ENCODE data around the gene OR51E2.
"Not testable (repeated sequence)": the region's sequence is repeated elsewhere in the genome, so short reads cannot be mapped to it uniquely, and the experiment has no call there.

Gene OR51E2, protein sequence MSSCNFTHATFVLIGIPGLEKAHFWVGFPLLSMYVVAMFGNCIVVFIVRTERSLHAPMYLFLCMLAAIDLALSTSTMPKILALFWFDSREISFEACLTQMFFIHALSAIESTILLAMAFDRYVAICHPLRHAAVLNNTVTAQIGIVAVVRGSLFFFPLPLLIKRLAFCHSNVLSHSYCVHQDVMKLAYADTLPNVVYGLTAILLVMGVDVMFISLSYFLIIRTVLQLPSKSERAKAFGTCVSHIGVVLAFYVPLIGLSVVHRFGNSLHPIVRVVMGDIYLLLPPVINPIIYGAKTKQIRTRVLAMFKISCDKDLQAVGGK

DNA sequence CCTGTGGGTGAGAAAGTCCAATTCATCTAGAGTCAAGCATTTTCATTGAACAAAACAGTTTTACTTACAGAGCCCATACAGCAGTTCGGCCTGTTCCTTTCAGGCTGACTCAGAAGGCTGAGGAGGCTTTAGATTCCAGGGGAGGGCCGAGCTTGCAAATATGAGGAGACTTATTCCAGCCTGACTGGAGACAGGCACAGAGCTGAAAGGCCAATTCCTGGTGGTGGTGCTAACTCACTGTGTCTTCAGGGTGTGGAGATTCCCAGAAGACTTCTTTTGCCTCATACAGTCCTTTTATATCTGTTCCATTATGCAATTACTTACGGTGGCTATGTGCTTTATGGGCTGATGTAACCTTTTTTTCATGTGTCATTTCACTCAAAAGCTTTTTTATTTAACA lies at the start of gene OR51E2:
OR51E2 (minus strand) TSS at position 269 of the 400 bp plus-strand sequence. CDS start 15,142 bp downstream, outside the sequence.
- DNase-seq, result peak; percentile 83

DNA sequence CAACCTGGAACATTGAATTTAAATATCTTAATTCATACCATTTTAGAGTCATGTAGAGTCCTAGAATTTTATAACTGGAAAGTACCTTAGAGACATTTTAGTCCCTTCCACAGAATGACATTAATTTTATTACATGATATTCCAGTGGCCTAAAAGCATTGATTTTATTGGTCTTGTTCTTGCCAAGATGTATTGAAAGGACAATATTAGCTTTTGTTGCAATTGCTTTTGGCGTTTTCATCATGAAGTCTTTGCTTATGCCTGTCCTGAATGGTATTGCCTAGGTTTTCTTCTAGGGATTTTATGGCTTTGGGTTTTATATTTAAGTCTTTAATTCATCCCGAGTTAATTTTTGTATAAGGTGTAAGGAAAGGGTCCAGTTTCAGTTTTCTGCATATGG lies 43.1 kb upstream of the OR51E2 start:
- no peak for DNase-seq

DNA sequence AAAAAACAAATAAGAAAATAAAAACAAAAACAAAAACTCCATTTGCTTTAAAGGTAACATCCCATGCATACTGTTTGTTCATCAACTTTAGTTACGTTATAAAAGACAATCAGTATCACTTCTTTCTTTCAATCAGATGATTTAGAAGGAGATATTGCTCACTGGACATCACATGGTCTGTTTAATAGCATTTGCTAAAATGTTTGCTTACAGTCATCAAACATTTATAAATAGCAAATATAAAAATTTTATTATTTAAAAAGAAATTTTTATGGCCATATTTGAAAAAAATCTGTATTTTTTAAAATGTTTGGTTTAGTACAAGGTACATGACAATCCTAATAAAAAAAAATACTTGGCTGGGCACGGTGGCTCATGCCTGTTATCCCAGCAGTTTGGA lies 29.5 kb upstream of the OR51E2 start:
- no peak for DNase-seq

DNA sequence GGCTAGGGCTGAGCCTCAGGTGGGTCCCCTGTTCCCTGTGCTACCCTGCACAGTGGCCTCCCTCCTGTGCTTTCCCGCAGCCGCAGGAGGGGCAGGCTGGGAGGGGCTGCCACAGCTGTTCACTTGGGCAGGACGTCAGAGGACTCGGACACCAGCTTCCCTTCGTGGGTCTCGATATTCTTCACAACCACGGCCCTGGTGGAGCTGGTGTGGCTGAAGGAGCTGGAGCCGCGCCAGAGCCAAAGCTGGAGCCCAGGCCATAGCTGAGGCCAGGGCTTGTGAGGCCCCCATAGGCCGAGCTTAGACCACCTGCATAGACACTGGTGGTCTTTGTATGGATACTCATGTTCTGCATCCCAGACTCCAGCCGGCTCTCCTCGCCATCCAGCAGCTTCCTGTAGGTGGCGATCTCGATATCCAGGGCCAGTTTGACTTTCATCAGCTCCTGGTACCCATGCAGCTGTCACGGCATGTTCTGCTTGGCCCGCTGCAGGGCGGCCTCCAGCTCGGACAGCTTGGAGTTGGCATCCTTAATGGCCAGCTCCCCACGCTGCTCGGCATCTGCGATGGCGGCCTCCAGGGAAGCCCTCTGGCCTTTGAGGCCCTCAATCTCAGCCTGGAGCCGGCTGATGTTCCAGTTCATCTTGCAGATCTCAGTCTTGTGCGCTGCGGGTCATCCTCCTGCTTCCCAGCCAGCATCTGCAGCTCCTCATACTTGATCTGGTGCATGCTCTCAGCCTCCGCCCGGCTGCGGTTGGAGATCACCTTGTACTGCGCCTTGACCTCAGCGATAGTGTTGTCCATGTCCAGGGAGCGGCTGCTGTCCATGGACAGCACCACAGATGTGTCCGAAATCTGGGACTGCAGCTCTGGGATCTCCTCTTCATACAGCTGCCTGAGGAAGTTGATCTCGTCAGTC lies 25.2 kb upstream of the OR51E2 start:
- DNase-seq, result not testable (repeated sequence)

DNA sequence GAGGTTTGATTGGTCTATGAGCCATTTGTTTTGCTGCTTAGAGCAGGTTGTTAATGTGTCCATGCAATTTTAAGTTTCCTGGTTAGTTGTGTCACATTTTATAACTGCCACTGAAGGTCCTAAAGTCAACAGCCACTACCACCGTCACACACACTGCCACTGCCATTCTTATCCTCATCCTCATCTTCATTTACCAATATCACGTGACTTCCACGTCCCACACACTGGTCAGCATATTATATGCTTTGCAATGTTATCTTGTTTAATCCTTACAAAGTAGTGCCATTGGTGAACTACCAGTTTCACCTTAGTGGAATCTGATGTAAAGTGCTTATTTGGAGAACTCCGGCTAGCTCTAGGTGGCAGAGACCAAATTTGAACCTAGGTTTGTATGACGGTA lies 16.6 kb upstream of the OR51E2 start:
- no peak for DNase-seq

DNA sequence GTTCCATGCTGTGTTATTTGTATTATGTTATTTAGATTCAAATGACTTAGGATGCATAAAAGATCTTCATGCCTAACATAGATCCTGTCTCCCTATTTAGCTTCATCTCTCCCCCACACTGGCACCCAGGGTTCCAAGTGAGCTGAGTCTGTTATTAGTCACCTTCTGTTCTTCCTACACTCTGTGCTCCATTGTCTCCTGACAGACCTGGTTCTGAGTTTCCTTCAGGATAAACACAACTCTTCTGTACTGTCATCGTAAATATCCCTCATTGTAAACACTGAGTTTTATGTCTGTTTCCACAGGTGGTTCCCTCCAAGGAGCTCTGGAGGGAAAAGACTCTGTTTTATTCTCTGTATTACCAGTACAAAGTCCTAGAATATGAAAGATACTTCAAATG lies 15.6 kb upstream of the OR51E2 start:
- no peak for DNase-seq

DNA sequence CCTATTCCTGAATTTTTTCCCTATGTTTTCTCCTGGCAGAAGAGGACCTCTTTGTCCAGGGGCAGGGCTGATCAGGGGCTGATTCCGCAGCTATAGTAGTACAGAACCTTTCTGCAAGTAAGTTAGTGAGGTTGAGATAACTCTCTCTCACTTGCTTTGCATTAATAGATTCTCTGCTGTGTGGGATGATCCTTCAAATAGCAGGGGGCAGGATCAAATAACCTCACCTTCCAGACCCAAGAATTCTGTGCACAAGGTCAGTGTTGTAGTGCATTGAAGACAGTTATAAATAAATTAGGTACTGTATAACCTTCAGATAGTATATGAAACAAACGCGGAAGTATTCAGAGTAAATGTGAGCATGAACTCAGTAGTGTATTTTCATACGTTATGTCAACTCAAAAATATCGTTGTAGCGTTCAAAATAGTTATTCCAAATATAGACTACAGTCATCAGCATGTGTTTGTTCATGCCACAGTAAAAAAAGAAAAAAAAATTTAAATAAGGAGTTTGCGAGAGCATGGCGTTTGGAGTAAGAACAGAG lies 7.2 kb upstream of the OR51E2 start:
- DNase-seq, result peak; percentile 77

DNA sequence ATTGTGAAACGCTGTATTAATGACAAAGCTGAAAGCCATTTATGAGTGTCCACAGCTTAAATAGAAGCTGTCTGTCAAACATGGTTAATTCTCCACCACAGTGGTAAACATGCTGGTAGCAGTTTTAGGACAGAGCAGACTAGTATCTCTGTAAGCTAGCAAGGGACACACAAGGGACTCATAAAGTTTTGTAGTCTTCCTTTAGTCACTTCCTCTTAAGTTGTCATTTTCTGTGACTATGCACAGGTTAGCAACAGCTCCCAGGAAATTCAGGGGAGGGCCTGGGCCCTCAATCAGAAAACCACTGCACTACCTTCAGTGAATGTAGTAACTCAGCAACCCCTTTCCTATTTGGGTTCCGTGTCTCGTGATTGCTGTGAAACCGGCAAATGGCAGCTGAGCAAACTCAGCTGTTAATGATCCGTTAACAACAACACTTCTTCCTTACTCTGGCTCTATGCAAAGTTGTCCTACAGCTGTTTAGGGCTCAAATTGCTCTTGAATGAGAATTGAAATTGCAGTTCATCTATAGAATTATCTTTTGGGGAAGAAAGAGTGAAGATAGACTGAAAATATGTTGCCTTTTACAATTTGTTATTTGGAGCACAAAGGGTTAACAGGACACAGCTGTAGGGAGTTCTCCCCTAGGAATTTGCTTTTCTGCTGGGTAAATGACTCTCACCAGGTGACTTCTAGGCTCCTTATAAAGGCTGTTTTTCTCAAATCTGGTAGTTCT lies 6.6 kb upstream of the OR51E2 start, which contains the start of gene MMP26:
MMP26 (plus strand) TSS at position 731 of the 736 bp plus-strand sequence.
- DNase-seq, result peak; percentile 90

DNA sequence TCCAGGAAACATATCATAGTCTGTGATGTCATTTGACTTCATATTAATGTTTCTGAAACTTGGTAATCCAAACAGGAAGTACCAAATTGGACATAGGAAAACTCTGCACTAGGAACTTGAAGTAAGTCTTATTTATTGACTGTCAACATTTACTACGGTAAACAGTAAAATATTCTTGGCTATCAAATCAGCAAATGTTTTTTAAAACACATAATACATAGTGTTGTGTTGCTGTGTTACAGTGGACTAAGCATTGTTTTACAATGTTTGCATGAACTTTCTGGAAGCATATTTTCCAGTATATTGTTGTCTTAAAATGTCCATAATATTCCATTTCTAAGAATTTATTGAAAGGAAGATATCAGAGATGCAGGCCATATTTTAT lies 2.8 kb upstream of the OR51E2 start:
- no peak for DNase-seq

DNA sequence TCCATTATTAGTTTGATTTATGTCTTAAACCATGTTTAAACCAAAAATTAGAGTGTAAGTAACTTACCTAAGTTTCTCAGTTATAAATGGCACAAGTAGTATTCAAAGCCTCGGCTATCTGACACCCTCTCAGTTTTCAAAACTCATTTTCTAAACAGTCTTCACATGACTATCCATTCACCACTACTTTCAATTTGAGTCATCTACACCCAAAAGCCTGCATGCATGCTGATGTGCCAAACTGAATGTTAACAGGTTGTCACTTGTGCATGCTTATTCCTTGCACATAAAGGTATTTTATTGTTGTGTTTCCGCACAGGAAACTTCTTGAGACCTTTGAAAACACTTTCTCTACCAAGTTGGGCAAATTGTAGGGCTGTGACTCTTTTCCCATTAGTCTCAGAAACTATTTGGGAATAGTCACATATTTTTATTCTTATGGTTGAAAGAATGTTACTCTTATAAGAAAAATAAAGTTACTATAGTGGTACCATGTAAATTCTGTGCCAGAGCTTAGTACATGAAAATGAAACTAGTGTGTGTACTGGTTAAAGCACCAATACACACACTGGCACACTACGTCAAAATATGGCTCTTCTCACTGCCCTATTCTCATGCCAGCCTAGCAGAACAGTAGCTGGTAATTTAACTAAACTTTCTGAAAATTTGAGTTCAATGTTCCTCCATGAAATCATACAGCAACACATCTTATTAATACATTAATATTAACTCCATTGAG lies 2.2 kb upstream of the OR51E2 start:
- no peak for DNase-seq

DNA sequence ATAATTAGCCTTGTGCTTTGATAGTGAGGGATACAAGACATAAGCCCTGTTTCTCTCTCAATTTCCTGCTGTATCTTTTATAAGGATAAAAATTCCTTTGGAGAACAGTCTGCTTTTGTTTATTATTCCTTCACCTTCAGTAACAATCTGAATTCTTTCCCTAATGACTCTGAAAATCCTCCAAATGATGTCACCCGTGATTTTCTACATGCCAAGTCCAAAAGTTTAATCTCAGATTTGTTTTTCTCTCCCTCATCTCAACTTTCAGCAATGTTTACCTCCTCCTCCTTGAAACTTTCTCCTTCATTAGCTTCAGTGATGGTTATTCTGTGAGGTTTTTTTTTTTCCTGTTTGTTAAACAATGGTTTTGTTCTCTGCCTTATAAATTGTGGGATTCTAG lies 2.2 kb downstream of the OR51E2 start:
- DNase-seq, result no peak

DNA sequence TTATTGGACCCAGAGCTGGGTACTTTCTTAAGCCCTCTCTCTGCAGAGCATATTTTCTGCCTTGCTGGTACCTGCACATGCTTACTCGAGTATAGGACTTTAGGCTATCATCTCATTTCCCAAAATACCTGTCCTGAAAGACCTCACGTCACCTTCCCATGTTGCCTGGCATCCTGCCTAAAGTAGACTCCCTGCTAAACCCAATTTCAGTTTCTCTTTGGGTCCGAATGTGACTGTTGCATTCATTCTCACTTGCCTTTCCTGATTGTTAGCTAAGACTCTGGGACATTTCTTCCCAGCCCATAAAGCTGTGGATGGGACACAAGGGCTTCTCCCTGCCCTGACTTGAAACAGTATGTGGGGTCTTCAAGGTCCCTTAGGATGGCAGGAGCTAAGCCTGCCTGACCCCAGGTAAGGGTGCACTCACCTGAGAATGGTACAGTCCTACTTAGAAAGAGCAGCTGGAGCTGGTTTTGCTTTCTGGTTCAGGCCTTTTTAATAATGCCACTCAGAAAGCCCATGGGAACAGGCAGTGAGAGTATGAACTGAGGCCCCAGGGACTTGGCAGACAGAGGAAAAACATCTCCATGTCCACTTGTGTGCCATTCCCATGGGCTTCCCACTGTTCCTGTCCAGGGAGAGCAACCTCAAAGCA lies 12.9 kb downstream of the OR51E2 start:
- DNase-seq, result no peak

DNA sequence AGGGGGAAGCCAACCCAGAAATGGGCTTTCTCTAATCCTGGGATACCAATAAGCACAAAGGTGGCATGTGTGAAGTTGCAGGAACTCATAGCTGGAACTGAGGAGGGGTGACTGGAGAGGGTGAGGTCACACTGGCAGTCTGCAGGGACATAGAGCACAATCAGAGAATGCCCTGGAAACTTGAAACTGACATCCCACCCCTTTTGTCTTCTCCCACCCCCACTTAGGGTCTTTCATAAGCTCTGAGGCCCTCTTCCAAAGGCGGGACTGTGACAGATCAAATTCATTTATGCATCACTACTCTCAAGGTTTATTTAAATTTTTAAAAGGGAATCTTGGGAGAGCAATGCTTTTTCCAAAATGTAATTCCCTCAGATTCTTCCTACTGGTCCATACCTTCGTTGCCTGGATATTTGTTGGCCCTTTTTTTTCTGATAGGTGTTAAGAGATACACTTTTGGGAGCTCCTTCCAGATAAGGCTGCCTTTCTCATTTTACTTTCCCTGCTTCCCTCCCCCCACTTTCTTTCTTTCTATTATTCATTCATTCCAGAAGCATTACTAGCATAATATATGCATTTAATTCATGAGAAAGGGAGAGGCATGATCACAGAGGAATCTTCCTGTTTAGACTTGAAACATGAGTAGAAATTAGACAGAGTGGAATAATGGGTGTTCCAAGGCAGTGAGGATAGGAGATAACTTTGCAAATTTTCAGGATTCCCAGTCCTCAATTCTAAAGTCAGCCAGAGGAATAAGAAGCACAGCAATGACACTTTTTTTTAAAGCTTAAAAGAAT lies 14.8 kb downstream of the OR51E2 start:
- DNase-seq, result no peak

DNA sequence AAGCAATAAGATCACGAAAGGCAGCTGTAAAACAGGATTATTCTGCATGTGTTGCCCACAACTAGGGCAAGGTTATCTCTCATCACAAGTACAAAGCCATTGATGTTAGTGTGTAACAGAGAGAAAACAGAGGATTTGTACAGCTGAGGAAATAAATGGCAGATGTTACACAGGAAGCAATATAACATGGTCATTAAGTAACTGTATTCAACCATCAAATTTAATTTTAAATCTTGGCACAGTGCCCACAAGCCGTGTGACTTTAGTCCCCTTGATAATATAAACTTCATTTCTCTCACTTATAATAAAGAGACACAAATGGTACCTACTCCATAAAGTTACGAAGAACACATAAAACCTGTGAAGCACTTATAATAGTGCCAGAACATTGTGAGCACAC lies 17.3 kb downstream of the OR51E2 start:
- DNase-seq, result peak; percentile 84

DNA sequence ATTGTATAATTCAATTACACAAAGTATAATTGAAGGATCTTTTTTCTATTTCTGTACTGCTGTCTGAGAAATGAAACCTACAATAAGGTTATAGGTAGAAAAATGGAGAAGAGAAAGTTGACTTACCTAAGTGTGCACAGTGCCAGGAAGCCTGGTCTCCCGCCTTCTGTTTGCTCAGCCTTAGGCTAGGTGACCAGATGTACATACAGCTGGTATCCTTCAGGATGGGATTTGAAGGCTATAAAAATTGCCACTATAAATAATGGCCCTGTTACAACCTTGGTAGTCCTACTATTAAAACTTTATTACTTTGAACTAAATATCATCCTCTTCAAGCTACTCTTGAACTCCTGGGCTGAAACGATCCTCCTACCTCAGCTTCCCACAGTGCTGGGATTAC lies 19.7 kb downstream of the OR51E2 start:
- peak; percentile 76 for DNase-seq

DNA sequence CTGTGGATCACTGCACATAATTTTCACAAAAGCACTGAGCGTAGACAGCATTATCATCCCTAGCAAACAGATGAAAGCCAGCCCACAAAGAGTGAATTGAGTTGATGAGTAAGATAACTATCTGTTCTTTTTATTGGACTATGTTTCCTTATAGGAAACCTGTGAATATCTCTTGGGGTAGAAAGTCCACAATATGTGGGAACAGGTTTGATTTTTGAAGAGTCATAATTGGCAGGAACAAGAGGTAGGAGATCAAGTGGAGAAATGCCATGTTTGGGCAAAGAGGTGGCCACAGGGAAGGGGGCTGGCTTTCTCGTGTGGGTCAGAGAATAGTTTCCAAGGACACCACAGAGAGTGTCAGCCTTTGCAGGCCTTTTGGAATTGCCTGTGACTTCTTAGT lies 23.9 kb downstream of the OR51E2 start:
- no peak for DNase-seq

DNA sequence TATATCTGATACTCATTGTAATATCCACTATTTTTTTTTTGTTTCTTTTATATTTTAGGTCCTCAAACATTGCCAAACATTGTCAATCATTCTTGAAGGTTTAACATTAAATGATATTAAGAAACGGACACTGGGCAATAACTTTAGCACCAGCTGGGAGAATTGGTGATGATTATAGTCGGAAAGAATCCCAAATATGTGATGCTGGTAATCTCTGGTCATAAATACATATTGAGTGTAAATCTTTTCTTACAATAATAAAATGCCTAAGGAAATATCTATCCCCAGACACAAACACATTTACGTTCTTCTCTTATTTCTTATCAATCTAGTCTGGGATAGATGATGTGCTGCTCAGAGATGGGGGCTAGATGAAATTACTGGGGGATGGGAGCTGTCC lies 25.2 kb downstream of the OR51E2 start:
- no peak for DNase-seq

DNA sequence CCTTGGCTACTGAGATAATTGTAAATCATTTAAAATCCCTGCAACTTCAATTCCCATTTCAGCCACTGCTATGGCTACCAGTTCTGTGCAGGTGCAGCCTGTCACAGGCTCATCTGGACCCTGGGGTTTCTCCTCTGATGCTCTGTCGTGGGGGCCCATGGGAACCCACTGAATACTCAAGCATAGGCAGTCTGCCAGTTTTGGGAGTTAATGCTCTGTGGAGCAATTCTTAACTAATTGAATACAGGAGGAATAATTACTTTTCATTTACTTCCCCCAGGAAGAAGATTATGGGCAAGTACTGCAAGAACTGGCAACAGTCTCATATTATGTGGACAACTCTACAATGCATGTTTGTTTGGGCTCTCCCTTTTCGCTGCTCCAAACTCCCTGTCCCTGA lies 25.9 kb downstream of the OR51E2 start:
- DNase-seq, result no peak

DNA sequence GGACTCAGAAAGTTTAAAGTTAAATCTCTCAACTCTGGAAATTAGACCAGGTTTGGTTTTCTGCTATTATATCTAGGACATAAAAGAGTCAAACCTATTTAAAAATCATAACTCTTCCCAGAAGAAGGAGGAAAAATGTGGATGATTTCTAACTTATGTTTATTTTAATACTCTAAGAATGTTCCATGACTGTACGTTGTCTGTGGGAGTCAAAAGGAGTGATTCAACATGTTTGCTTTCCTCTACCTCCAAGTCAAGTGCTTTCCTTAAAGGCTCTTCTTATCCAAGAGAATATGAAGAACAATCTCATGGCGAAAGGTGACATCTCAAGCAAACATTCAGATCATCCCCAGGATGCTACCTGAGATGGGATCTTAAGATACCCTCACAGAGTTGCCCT lies 32.2 kb downstream of the OR51E2 start:
- DNase-seq, result no peak

DNA sequence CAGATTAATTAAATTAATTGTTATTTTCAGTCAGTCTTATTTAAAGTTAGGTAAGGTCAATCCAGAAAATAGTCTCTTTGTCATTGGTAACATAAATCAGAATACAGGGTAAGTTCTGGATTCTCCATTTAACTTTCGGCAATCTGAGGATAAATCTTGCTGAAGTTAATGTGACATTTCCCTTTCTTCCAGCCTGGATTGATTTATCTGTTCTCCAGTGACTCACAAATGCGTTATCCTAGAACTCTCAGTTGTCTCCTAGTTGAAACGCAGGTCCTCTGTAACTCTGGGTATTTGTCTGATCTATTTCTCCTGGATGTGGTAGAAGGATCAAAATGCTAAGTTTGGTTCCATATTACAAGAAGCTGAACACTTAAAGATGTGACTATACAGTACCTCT lies 32.9 kb downstream of the OR51E2 start:
- DNase-seq, result no peak

DNA sequence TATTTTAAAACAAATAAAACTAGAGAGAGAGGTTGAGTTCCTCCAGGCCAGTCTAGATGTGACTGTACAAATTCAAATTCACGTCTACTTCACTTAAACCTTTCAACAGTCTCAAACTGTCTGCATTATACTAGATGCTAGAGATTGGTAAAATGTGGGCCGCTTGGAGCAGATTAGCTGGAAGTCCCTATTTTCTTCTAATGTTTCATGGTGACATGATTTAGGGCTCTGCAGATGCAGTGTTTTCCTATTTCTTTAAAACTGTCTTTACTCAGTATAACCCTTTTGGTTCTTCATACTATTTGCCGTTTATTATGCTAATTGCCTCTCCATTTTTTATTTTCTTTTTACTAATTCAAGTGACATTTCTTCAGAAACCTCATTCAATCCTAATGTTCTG lies 33.5 kb downstream of the OR51E2 start:
- DNase-seq, result no peak

All from NCI-H2081 treated with DMSO at 0.1 percent for 48 hours (cell line).